ENCODE data around the gene CDC14A.

CDC14A gene

DNA sequence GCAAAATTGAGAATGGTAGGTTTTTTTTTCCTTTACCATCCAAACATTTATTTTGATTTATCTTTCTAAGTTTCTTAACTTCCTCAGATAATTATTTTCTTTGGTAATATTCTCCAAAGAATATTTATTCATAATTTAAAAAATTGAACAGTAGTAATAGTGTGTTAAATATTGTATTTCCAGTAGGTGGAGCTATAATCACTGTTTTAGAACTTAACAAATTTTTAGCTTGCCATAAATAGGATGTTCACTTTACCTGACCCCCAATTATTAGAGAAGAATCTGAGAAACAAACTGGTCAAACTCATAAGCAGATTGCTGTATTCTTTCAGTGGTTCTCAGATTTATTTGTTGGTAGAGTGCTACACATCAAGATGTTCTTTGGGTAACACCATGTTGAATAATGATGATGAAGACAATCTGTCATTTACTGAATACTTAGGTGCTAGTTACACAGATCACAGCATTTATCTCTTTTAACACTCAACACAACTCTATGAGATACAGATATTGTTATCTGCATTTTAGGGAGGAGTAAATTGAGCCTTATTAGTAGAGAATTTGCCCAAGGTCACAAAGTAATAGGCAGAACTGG lies 103.3 kb downstream of the CDC14A start:
- DNase-seq, result no peak
- H3K4me3 ChIP-seq (ENCODE audit: insufficient read depth, low read depth, low read length, poor library complexity, severe bottlenecking), result no peak overlapping the region
- H3K27ac ChIP-seq (ENCODE audit: insufficient read depth, low read length, poor library complexity, severe bottlenecking), result peak overlapping the region; percentile 82

GRCh38 chr1:100456880-100457279 lies 104.6 kb downstream of the CDC14A start:
- peaks cover 11% of the 10 kb centered on the region for H3K36me3 ChIP-seq (ENCODE audit: control insufficient read depth, insufficient read depth, low read length)
- peaks cover 36% of the 10 kb centered on the region for H3K4me1 ChIP-seq (ENCODE audit: control insufficient read depth, insufficient read depth, low read length, poor library complexity, severe bottlenecking)
- DNase-seq, result no peak
- no peak overlapping the region for H3K4me3 ChIP-seq (ENCODE audit: insufficient read depth, low read depth, low read length, poor library complexity, severe bottlenecking)
- H3K27ac ChIP-seq (ENCODE audit: insufficient read depth, low read length, poor library complexity, severe bottlenecking), result no peak overlapping the region
- no peaks in the 10 kb centered on the region for H3K9me3 ChIP-seq (ENCODE audit: control insufficient read depth, low read length)
- H3K27me3 ChIP-seq (replicated peaks; ENCODE audit: control insufficient read depth, insufficient read depth, low read length, poor library complexity, severe bottlenecking), result no peaks in the 10 kb centered on the region

More for the DNA sequence above, 103.3 kb downstream of the CDC14A start:
- no peaks in the 10 kb centered on the region for H3K9me3 ChIP-seq (ENCODE audit: control insufficient read depth, low read length)
- peaks cover 47% of the 10 kb centered on the region for H3K4me1 ChIP-seq (ENCODE audit: control insufficient read depth, insufficient read depth, low read length, poor library complexity, severe bottlenecking)
- peaks cover 15% of the 10 kb centered on the region for H3K36me3 ChIP-seq (ENCODE audit: control insufficient read depth, insufficient read depth, low read length)
- H3K27me3 ChIP-seq (replicated peaks; ENCODE audit: control insufficient read depth, insufficient read depth, low read length, poor library complexity, severe bottlenecking), result no peaks in the 10 kb centered on the region

GRCh38 chr1:100457683-100458082 lies 105.4 kb downstream of the CDC14A start:
- Histone ChIP-seq H3K27ac (ENCODE audit: insufficient read depth, low read length, poor library complexity, severe bottlenecking) (no peak overlapping the region), H3K4me3 (ENCODE audit: insufficient read depth, low read depth, low read length, poor library complexity, severe bottlenecking) (no peak overlapping the region), H3K36me3 (ENCODE audit: control insufficient read depth, insufficient read depth, low read length) (peaks cover 15% of the 10 kb centered on the region), H3K27me3 (replicated peaks; ENCODE audit: control insufficient read depth, insufficient read depth, low read length, poor library complexity, severe bottlenecking) (no peaks in the 10 kb centered on the region), H3K9me3 (ENCODE audit: control insufficient read depth, low read length) (no peaks in the 10 kb centered on the region), H3K4me1 (ENCODE audit: control insufficient read depth, insufficient read depth, low read length, poor library complexity, severe bottlenecking) (peaks cover 29% of the 10 kb centered on the region)
- DNase-seq, result no peak

DNA sequence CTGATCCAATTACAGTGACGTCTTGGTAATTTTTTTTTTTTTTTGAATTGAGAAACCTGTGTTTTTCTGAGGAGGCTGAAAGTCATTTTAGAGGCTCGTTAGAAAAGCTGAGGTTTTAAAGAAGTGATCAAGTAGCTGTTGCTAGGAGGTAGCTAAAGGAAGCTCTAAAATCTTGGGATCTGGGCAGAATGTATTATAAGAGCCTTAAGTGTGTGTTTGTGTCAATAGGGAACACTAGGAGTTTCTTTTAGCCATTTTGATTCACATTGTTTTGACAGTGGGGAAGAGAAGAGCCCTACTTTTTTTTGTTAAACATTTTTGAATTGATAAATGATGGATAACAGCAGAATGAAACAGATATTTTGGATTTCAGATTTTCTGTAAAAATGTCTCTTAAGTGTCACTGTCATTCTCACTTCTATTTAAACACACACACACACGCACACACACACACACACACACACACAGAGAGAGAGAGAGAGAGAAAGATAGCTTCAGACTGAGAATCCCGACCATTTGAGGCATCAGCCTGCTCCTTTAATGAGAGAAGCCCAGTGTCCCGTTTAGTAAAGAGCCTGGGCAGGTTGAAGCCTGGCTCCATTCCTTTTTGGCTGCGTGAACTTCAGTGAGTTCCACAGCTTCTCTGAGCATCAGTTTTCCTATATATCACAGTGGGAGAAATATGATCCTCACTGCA lies 106.5 kb downstream of the CDC14A start:
- H3K4me3 ChIP-seq (ENCODE audit: insufficient read depth, low read depth, low read length, poor library complexity, severe bottlenecking), result no peak overlapping the region
- H3K36me3 ChIP-seq (ENCODE audit: control insufficient read depth, insufficient read depth, low read length), result peaks cover 24% of the 10 kb centered on the region
- peak overlapping the region; percentile 43 for H3K27ac ChIP-seq (ENCODE audit: insufficient read depth, low read length, poor library complexity, severe bottlenecking)
- no peaks in the 10 kb centered on the region for H3K27me3 ChIP-seq (replicated peaks; ENCODE audit: control insufficient read depth, insufficient read depth, low read length, poor library complexity, severe bottlenecking)
- no peak for DNase-seq
- H3K9me3 ChIP-seq (ENCODE audit: control insufficient read depth, low read length), result no peaks in the 10 kb centered on the region
- peaks cover 19% of the 10 kb centered on the region for H3K4me1 ChIP-seq (ENCODE audit: control insufficient read depth, insufficient read depth, low read length, poor library complexity, severe bottlenecking)

DNA sequence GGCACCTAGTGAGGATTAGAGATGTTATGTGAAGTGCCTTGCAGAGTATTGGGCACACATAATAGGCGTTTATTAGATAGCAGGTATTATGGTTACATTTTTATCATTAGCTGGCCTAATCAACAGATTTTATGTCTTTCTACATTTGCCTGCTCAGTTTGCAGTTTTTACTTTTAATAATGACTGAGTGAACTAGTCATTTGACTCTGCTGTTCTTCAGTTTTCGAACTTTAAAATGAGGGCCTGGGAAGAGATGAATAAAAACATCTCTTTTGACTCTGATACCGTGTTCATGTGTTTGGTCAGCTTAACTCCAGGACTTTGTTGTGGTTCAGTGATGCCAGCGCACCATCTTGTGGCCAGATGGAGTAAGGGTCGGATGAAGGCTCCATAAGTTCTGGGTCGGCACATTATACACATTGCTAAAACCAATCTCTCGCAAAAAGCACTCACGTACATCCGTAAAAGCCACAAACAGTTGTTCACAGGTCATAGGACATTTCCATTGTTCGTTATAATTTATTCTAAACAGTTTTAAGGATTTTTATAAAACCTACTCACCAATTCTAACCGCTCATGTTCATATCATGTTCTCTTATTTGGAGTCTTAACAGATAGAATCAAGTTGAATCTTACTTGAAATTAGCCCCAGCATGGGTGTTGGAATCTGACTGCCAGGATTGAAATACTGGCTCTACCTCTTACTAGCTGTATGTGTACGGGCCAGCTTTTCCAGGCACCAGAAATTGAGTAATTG lies 107.2 kb downstream of the CDC14A start:
- Histone ChIP-seq H3K9me3 (ENCODE audit: control insufficient read depth, low read length) (no peaks in the 10 kb centered on the region), H3K4me1 (ENCODE audit: control insufficient read depth, insufficient read depth, low read length, poor library complexity, severe bottlenecking) (peaks cover 15% of the 10 kb centered on the region), H3K27me3 (replicated peaks; ENCODE audit: control insufficient read depth, insufficient read depth, low read length, poor library complexity, severe bottlenecking) (no peaks in the 10 kb centered on the region), H3K27ac (ENCODE audit: insufficient read depth, low read length, poor library complexity, severe bottlenecking) (peak overlapping the region; percentile 43), H3K36me3 (ENCODE audit: control insufficient read depth, insufficient read depth, low read length) (peaks cover 31% of the 10 kb centered on the region), H3K4me3 (ENCODE audit: insufficient read depth, low read depth, low read length, poor library complexity, severe bottlenecking) (no peak overlapping the region)
- DNase-seq, result peak; percentile 41 to 55 (median 44)

DNA sequence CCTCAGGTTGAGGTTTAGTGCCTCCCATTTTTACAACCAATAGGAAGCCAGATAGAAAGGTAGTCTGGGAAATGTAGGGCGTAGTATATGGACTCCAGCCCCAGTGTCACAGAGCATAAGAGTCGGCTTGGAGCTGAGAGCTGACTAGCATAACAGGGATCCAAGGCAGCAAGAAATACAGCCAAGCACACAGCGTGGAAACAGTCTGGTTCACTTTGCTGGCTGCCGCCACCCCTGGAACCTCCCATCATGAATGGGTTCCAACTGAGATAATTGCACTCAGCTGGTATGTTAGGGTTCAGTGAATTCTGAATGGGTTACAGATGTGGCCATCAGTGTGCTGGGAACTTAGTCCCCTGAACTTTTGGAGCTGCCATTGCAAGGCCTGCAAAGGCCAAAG lies 108.9 kb downstream of the CDC14A start:
- H3K27ac ChIP-seq (ENCODE audit: insufficient read depth, low read length, poor library complexity, severe bottlenecking), result peak overlapping the region; percentile 7
- H3K9me3 ChIP-seq (ENCODE audit: control insufficient read depth, low read length), result no peaks in the 10 kb centered on the region
- DNase-seq, result no peak
- H3K4me1 ChIP-seq (ENCODE audit: control insufficient read depth, insufficient read depth, low read length, poor library complexity, severe bottlenecking), result peaks cover 10% of the 10 kb centered on the region
- peaks cover 44% of the 10 kb centered on the region for H3K36me3 ChIP-seq (ENCODE audit: control insufficient read depth, insufficient read depth, low read length)
- H3K27me3 ChIP-seq (replicated peaks; ENCODE audit: control insufficient read depth, insufficient read depth, low read length, poor library complexity, severe bottlenecking), result no peaks in the 10 kb centered on the region
- no peak overlapping the region for H3K4me3 ChIP-seq (ENCODE audit: insufficient read depth, low read depth, low read length, poor library complexity, severe bottlenecking)

DNA sequence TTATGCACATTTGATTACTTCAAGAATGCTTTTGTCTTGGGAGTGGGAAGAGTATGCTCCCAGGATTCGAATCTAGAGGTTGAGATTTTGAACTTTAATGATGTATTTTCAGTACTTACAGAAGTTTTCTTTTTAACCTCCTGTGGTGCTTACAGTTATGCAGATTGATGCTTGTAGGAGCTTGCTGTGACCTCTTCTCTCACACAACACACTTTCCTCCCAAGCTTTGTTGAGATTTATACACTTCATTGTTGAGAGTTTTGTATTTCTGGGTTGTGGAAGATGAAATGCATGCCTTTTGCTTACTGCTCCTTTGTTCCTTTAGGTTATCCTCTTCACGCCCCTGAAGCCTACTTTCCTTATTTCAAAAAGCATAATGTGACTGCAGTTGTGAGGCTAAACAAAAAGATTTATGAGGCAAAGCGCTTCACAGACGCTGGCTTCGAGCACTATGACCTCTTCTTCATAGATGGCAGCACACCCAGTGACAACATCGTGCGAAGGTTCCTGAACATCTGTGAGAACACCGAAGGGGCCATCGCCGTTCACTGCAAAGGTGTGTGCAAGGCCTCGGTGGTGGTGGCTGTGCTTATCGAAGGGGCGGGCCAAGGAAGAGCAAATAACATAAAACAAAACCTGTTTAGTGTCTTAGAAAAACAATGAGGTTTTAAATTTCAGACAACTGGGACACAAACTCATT lies 110.2 kb downstream of the CDC14A start:
- H3K9me3 ChIP-seq (ENCODE audit: control insufficient read depth, low read length), result no peaks in the 10 kb centered on the region
- H3K27me3 ChIP-seq (replicated peaks; ENCODE audit: control insufficient read depth, insufficient read depth, low read length, poor library complexity, severe bottlenecking), result no peaks in the 10 kb centered on the region
- DNase-seq, result no peak
- peaks cover 10% of the 10 kb centered on the region for H3K4me1 ChIP-seq (ENCODE audit: control insufficient read depth, insufficient read depth, low read length, poor library complexity, severe bottlenecking)
- no peak overlapping the region for H3K4me3 ChIP-seq (ENCODE audit: insufficient read depth, low read depth, low read length, poor library complexity, severe bottlenecking)
- peaks cover 48% of the 10 kb centered on the region for H3K36me3 ChIP-seq (ENCODE audit: control insufficient read depth, insufficient read depth, low read length)
- H3K27ac ChIP-seq (ENCODE audit: insufficient read depth, low read length, poor library complexity, severe bottlenecking), result no peak overlapping the region

DNA sequence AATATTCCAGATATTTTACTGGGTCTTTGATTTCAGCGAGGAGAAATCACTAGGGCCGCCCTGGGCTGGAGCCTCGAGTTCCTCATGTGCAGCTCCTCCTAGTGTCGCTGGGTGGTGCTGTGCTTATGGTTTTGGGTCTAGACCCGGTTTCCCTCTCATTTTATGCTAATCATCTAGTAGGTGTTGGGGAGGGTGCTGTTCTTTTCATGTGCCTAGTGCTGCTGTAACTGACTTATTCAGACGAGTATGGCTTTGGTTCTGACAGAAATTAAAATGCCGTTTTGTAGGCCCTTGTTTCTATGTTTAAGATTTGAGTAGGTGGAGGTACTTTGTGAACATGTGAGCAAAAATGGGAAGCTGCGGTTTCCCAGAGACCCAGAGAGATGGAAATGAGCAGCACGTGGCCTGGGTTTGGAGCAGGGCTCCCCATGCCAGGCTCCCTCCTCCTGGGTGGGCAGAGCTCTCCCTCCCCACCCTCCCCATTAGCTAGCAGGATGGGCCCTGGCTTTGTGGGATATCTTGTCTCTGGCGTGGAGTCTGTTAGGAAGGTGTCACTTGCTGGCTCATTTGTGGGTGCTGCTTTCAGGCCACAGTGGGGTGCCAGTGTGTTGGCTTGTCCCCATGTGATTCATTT lies 111.6 kb downstream of the CDC14A start:
- Histone ChIP-seq H3K36me3 (ENCODE audit: control insufficient read depth, insufficient read depth, low read length) (peaks cover 54% of the 10 kb centered on the region), H3K9me3 (ENCODE audit: control insufficient read depth, low read length) (no peaks in the 10 kb centered on the region), H3K4me1 (ENCODE audit: control insufficient read depth, insufficient read depth, low read length, poor library complexity, severe bottlenecking) (peaks cover 5% of the 10 kb centered on the region), H3K4me3 (ENCODE audit: insufficient read depth, low read depth, low read length, poor library complexity, severe bottlenecking) (no peak overlapping the region), H3K27me3 (replicated peaks; ENCODE audit: control insufficient read depth, insufficient read depth, low read length, poor library complexity, severe bottlenecking) (no peaks in the 10 kb centered on the region), H3K27ac (ENCODE audit: insufficient read depth, low read length, poor library complexity, severe bottlenecking) (no peak overlapping the region)
- peak in 1 of 3 donors; percentile 31 for DNase-seq

DNA sequence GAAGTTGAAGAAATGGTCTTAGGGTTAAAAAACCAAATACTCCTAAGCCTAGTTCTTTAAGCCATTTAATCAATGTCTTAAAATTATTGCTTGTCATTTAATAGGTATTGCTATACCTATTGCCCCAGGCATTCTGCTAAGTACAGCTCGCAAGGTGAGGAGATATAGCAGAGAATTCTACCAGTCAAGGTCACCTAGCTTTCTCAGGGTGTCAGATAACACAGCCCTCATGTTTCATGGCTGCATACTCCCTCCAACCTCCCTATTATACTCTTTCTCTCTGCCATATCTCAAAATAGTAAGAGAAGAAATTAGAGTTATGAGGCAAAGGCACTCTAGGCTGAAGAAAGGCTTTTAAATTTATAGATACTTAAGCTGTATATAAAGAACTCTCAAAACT lies 117.3 kb downstream of the CDC14A start:
- Histone ChIP-seq H3K9me3 (ENCODE audit: control insufficient read depth, low read length) (no peaks in the 10 kb centered on the region), H3K36me3 (ENCODE audit: control insufficient read depth, insufficient read depth, low read length) (peaks cover 48% of the 10 kb centered on the region), H3K4me3 (ENCODE audit: insufficient read depth, low read depth, low read length, poor library complexity, severe bottlenecking) (no peak overlapping the region), H3K4me1 (ENCODE audit: control insufficient read depth, insufficient read depth, low read length, poor library complexity, severe bottlenecking) (no peaks in the 10 kb centered on the region), H3K27me3 (replicated peaks; ENCODE audit: control insufficient read depth, insufficient read depth, low read length, poor library complexity, severe bottlenecking) (no peaks in the 10 kb centered on the region), H3K27ac (ENCODE audit: insufficient read depth, low read length, poor library complexity, severe bottlenecking) (no peak overlapping the region)
- no peak for DNase-seq

Data from effector memory CD4-positive, alpha-beta T cell (primary cell).